PC-9 (cell line): ENCODE results near the gene SPSB2. TPM values are rescaled to one million over a fixed set of nuclear protein-coding genes. Genes with fewer than 3 reads are reported as not detected.
A peak's percentile ranks its signal among the peaks of the same experiment; 100 is the strongest.

Experiments used
- BruUV-seq: library from RNA; stranded (reverse); fragments of 400-500 nt; replicated peaks from 2 replicates; lab custom pipeline; 2021; lab: Mats Ljungman, UMichigan
- CTCF ChIA-PET: fragments of 300-600 bp; sonication (Branson Sonifier 250); formaldehyde crosslinking; loops from one replicate; lab custom pipeline; 2022; ENCODE audit warnings: antibody characterized with exemption; lab: Charles Lee
- POLR2A ChIA-PET: fragments of 300-600 bp; sonication (Branson Sonifier 250); formaldehyde crosslinking; loops from one replicate; lab custom pipeline; 2022; ENCODE audit warnings: antibody characterized with exemption; ENCODE audit not compliant: unreplicated experiment; lab: Charles Lee
- DNase-seq, 2 experiments: peaks; one replicate each; pipeline versions ENCODE4 v3.0.0 to v3.0.0-alpha.2; 2015 to 2022; ENCODE audit warnings: mixed read lengths in 1 of 2
- H2AFZ ChIP-seq: fragments of 200-600 bp; sonication (generic); 2 replicates; pipeline ENCODE4 v1.8.1; 2017; ENCODE audit warnings: antibody characterized with exemption
- H3F3A ChIP-seq: fragments of 200-600 bp; sonication (generic); 2 replicates; pipeline ENCODE4 v1.8.1; 2017; ENCODE audit warnings: antibody characterized with exemption, mild to moderate bottlenecking, low read depth; ENCODE audit not compliant: insufficient read depth
- H3K27ac ChIP-seq: fragments of 200-600 bp; sonication (generic); 2 replicates; pipeline ENCODE4 v1.6.1; 2016; ENCODE audit warnings: mixed run types
- H3K27me3 ChIP-seq: fragments of 200-600 bp; sonication (generic); 2 replicates; pipeline ENCODE4 v1.6.1; 2016; ENCODE audit warnings: low read depth, mixed run types; ENCODE audit not compliant: insufficient read depth
- H3K36me3 ChIP-seq: fragments of 200-600 bp; sonication (generic); 2 replicates; pipeline ENCODE4 v1.6.1; 2016; ENCODE audit warnings: low read depth, mixed run types
- H3K4me1 ChIP-seq: fragments of 200-600 bp; sonication (generic); replicated peaks from 2 replicates; pipeline ENCODE4 v1.6.1; 2016; ENCODE audit warnings: mixed run types; ENCODE audit not compliant: insufficient read depth
- H3K4me2 ChIP-seq: fragments of 200-600 bp; sonication (generic); 2 replicates; pipeline ENCODE4 v1.6.1; 2017; ENCODE audit warnings: mixed run types
- H3K4me3 ChIP-seq: fragments of 200-600 bp; sonication (generic); 2 replicates; pipeline ENCODE4 v1.6.1; 2016; ENCODE audit warnings: mixed run types
- H3K79me2 ChIP-seq: fragments of 200-600 bp; sonication (generic); 2 replicates; pipeline ENCODE4 v1.6.1; 2017; ENCODE audit warnings: low read depth, mixed run types
- H3K9me2 ChIP-seq: fragments of 200-600 bp; sonication (generic); 2 replicates; pipeline ENCODE4 v1.8.1; 2017; ENCODE audit warnings: mild to moderate bottlenecking; ENCODE audit not compliant: insufficient read depth
- H3K9me3 ChIP-seq: fragments of 200-600 bp; sonication (generic); 2 replicates; pipeline ENCODE4 v1.8.1; 2016; ENCODE audit warnings: low read depth; ENCODE audit not compliant: insufficient read depth
- H4K20me1 ChIP-seq: fragments of 200-600 bp; sonication (generic); 2 replicates; pipeline ENCODE4 v1.8.1; 2017; ENCODE audit not compliant: insufficient read depth
- CTCF ChIP-seq: fragments of 200-600 bp; sonication (generic); conservative IDR thresholded peaks from 2 replicates; pipeline ENCODE4 v1.6.1; 2017; ENCODE audit warnings: mixed run types, antibody characterized with exemption, mild to moderate bottlenecking, moderate library complexity
- EZH2 ChIP-seq: fragments of 200-600 bp; sonication (generic); IDR thresholded peaks from 2 replicates; pipeline ENCODE4 v1.8.0; 2017; ENCODE audit warnings: antibody characterized with exemption, low read depth
- intact Hi-C: fragments of 100-400 bp; cut with micrococcal nuclease; formaldehyde crosslinking; loops from one replicate; pipeline ENCODE4 v1.10.0; 2022; ENCODE audit not compliant: unreplicated experiment
- total RNA-seq: library from RNA; stranded (reverse); gene quantifications from 2 replicates; pipeline ENCODE4 v1.2.3, GENCODE V29; 2021

SPSB2 gene
- total RNA-seq, 1 experiment from 2014 or later, result 28.9 TPM

- Histone ChIP-seq H3K4me2 (peak overlapping the region; percentile 79), H3K9me3 (no peaks in the 10 kb centered on the region), H3F3A (peaks cover 80% of the 10 kb centered on the region), H3K9me2 (no peaks in the 10 kb centered on the region), H3K27ac (no peak overlapping the region), H3K36me3 (peaks cover 15% of the 10 kb centered on the region), H3K4me1 (peaks cover 40% of the 10 kb centered on the region), H3K27me3 (no peaks in the 10 kb centered on the region), H4K20me1 (peaks cover 41% of the 10 kb centered on the region), H3K79me2 (peaks cover 39% of the 10 kb centered on the region), H2AFZ (no peak overlapping the region), H3K4me3 (peak overlapping the region; percentile 97)
- TF ChIP-seq CTCF (peak; percentile 96), EZH2 (no peak)
- BruUV-seq, result TSS peak; percentile 27
- intact Hi-C loops, result loop anchor here (1.0 to 5.0 kb wide), 7 partner anchors 69 to 319 kb away; partner anchors contain the start of genes C1R, C1RL and LPCAT3
- CTCF ChIA-PET, result interaction anchor here (0.5 to 1.9 kb wide), 18 partner anchors 16 to 567 kb away, joined by 3 to 21 read pairs (median 5); partner anchors contain the start of genes C12orf57, MLF2 and RNU7-1
- DNase-seq, result peak; percentile 71 to 89
- POLR2A ChIA-PET, result interaction anchor here (0.5 to 1.0 kb wide), 12 partner anchors 17 to 1060 kb away, joined by 3 to 20 read pairs (median 4); partner anchors contain the start of genes C12orf57, CDCA3, RNU7-1 and USP5
Observed at GRCh38 chr12:6869049-6870021, 3.8 kb downstream of the SPSB2 start.

GRCh38 chr12:6868211-6869048 lies 4.7 kb downstream of the SPSB2 start:
- DNase-seq, result no peak
- peak overlapping the region; percentile 72 for H3K27ac ChIP-seq
- peaks cover 39% of the 10 kb centered on the region for H3K79me2 ChIP-seq
- peaks cover 15% of the 10 kb centered on the region for H3K36me3 ChIP-seq
- peaks cover 74% of the 10 kb centered on the region for H3F3A ChIP-seq
- BruUV-seq, result no TSS peak
- no peaks in the 10 kb centered on the region for H3K27me3 ChIP-seq
- H2AFZ ChIP-seq, result peak overlapping the region; percentile 76; the same call in 1 of the 2 replicates
- TF ChIP-seq EZH2, result no peak
- TF ChIP-seq CTCF, result no peak; the same call in 1 of the 2 replicates
- no peaks in the 10 kb centered on the region for H3K9me2 ChIP-seq
- peak overlapping the region; percentile 97 for H3K4me3 ChIP-seq
- peak overlapping the region; percentile 79 for H3K4me2 ChIP-seq
- CTCF ChIA-PET, result interaction anchor here (0.6 to 1.4 kb wide), 7 partner anchors 24 to 736 kb away, joined by 3 to 15 read pairs (median 5); partner anchors contain the start of gene MLF2
- intact Hi-C loops, result loop anchor here (1.0 to 2.0 kb wide), 6 partner anchors 70 to 320 kb away; partner anchors contain the start of genes C1RL and LPCAT3
- POLR2A ChIA-PET, result interaction anchor here (0.5 to 0.7 kb wide), 6 partner anchors 18 to 1061 kb away, joined by 3 to 5 read pairs (median 4); partner anchors contain the start of genes CDCA3 and MLF2
- H3K4me1 ChIP-seq, result peaks cover 32% of the 10 kb centered on the region
- peaks cover 41% of the 10 kb centered on the region for H4K20me1 ChIP-seq
- H3K9me3 ChIP-seq, result no peaks in the 10 kb centered on the region
